Osteoblast (primary cell): ENCODE results near the gene F8. TPM values are rescaled to one million over a fixed set of nuclear protein-coding genes. Genes with fewer than 3 reads are reported as not detected.
"Not testable (repeated sequence)": the region's sequence is repeated elsewhere in the genome, so short reads cannot be mapped to it uniquely, and the experiment has no call there.

Experiments used
- DNase-seq: peaks from one replicate; pipeline ENCODE4 v3.0.0; 2011; ENCODE audit warnings: low spot score, mixed read lengths; ENCODE audit not compliant: insufficient read length; ENCODE audit errors: missing footprints
- H2AFZ ChIP-seq: 2 replicates; pipeline ENCODE4 v1.6.0; 2011; ENCODE audit warnings: mild to moderate bottlenecking, low read length
- H3K27ac ChIP-seq: 2 replicates; pipeline ENCODE4 v1.5.1; 2011; ENCODE audit warnings: mild to moderate bottlenecking, low read depth, low read length, moderate library complexity
- H3K27me3 ChIP-seq: 2 replicates; pipeline ENCODE4 v1.6.0; 2012; ENCODE audit warnings: mild to moderate bottlenecking, control low read depth, inconsistent platforms, low read length, moderate library complexity; ENCODE audit not compliant: insufficient read depth
- H3K36me3 ChIP-seq: 2 replicates; pipeline ENCODE4 v1.5.1; 2011; ENCODE audit warnings: mild to moderate bottlenecking, low read length, control low read depth, moderate library complexity; ENCODE audit not compliant: insufficient read depth
- H3K4me1 ChIP-seq: 2 replicates; pipeline ENCODE4 v1.5.1; 2011; ENCODE audit warnings: mild to moderate bottlenecking, low read length, control low read depth, moderate library complexity; ENCODE audit not compliant: insufficient read depth
- H3K4me2 ChIP-seq: 2 replicates; pipeline ENCODE4 v1.6.0; 2011; ENCODE audit warnings: mild to moderate bottlenecking, low read length; ENCODE audit not compliant: insufficient read depth
- H3K4me3 ChIP-seq: fragments of 200-600 bp; sonication (generic); 3 replicates; pipeline ENCODE4 v1.5.1; 2012; ENCODE audit warnings: mild to moderate bottlenecking, low read length, inconsistent platforms; ENCODE audit not compliant: insufficient read depth
- H3K79me2 ChIP-seq: 2 replicates; pipeline ENCODE4 v1.6.0; 2012; ENCODE audit warnings: mild to moderate bottlenecking, low read length, control low read depth, inconsistent platforms; ENCODE audit not compliant: insufficient read depth
- H3K9me3 ChIP-seq: 2 replicates; pipeline ENCODE4 v1.5.1; 2011; ENCODE audit warnings: low read depth, low read length, control low read depth
- H4K20me1 ChIP-seq: 2 replicates; pipeline ENCODE4 v1.6.0; 2012; ENCODE audit warnings: mild to moderate bottlenecking, low read length, control low read depth; ENCODE audit not compliant: insufficient read depth
- total RNA-seq: library from RNA; depleted of rRNA; stranded (reverse); fragments of >200 nt; gene quantifications from 2 replicates; pipeline ENCODE4 v1.2.3, GENCODE V29; 2012
- TF ChIP-seq, protein P1 (sequence below): IDR thresholded peaks from 2 replicates; pipeline ENCODE4 v1.5.1; 2011; ENCODE audit warnings: mild to moderate bottlenecking, low read depth, low read length, moderate library complexity; ENCODE audit errors: extremely low read depth

Gene F8
- total RNA-seq, 1 donor: 10.9 TPM

- no peaks in the 10 kb centered on the region for H4K20me1 ChIP-seq
- TF ChIP-seq, protein P1, sequence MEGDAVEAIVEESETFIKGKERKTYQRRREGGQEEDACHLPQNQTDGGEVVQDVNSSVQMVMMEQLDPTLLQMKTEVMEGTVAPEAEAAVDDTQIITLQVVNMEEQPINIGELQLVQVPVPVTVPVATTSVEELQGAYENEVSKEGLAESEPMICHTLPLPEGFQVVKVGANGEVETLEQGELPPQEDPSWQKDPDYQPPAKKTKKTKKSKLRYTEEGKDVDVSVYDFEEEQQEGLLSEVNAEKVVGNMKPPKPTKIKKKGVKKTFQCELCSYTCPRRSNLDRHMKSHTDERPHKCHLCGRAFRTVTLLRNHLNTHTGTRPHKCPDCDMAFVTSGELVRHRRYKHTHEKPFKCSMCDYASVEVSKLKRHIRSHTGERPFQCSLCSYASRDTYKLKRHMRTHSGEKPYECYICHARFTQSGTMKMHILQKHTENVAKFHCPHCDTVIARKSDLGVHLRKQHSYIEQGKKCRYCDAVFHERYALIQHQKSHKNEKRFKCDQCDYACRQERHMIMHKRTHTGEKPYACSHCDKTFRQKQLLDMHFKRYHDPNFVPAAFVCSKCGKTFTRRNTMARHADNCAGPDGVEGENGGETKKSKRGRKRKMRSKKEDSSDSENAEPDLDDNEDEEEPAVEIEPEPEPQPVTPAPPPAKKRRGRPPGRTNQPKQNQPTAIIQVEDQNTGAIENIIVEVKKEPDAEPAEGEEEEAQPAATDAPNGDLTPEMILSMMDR: no peak
- H3K4me1 ChIP-seq: no peaks in the 10 kb centered on the region
- H3K27me3 ChIP-seq: no peaks in the 10 kb centered on the region
- no peak overlapping the region for H3K4me3 ChIP-seq
- no peaks in the 10 kb centered on the region for H3K36me3 ChIP-seq
- H3K27ac ChIP-seq: no peak overlapping the region
- H3K79me2 ChIP-seq: no peaks in the 10 kb centered on the region
- H3K4me2 ChIP-seq: no peak overlapping the region
- H3K9me3 ChIP-seq: no peaks in the 10 kb centered on the region
- H2AFZ ChIP-seq: no peak overlapping the region
- DNase-seq: no peak
These were observed 192.5 kb downstream of the F8 start for GRCh38 chrX:154829926-154830442.

- H2AFZ ChIP-seq: no peak overlapping the region
- no peaks in the 10 kb centered on the region for H3K79me2 ChIP-seq
- no peak for DNase-seq
- H3K4me2 ChIP-seq: no peak overlapping the region
- H3K9me3 ChIP-seq: no peaks in the 10 kb centered on the region
- TF ChIP-seq, protein P1: no peak
- H4K20me1 ChIP-seq: no peaks in the 10 kb centered on the region
- H3K4me3 ChIP-seq: no peak overlapping the region
- no peaks in the 10 kb centered on the region for H3K36me3 ChIP-seq
- no peaks in the 10 kb centered on the region for H3K4me1 ChIP-seq
- no peak overlapping the region for H3K27ac ChIP-seq
- H3K27me3 ChIP-seq: no peaks in the 10 kb centered on the region
These were observed 193.4 kb downstream of the F8 start for GRCh38 chrX:154829134-154829533.

- Histone ChIP-seq H2AFZ (no peak overlapping the region), H3K4me1 (no peaks in the 10 kb centered on the region), H3K9me3 (no peaks in the 10 kb centered on the region), H3K27ac (no peak overlapping the region), H3K36me3 (no peaks in the 10 kb centered on the region), H3K4me2 (no peak overlapping the region), H3K27me3 (no peaks in the 10 kb centered on the region), H4K20me1 (no peaks in the 10 kb centered on the region), H3K79me2 (no peaks in the 10 kb centered on the region), H3K4me3 (no peak overlapping the region)
- no peak for DNase-seq
- TF ChIP-seq, protein P1: no peak
These were observed 194.5 kb downstream of the F8 start for GRCh38 chrX:154828016-154828408.

DNA sequence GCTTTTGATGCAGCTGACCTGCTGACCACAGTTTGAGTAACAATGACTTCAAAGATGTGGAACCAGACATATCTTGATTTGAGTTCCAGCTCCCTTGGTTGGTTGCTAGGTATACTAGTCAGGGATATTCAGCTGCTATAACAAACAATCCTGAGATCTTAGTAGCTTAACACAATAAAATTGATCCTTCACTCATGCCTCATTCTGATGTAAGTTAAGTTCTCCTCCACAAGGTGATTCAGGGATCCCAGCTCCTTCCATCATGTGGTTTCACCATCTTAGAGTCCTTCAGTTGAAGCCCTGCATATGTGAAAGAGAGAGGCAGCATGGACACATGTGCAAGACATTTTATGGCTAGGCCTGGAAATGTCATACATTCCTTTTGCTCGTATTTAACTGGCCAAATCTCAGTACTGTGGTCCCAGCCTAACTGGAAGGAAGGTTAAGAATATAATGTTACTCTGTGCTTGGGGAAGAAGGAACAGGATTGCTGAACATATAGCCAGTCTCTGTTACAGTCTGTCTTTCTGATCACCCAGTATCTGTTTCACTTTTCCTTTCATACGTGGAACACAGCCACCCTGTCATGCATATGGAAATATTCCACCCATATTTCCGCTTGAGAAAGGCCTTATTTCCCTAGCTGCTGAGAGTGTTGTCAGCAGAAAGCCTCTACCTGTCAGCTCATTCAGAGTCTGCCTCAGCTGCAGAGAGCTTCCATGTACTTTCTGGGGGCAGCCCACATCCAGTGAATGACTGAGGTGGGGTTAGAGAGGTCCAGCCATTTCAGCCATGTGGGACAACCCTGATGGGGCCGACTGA lies 195.1 kb downstream of the F8 start:
- Histone ChIP-seq H3K4me2 (no peak overlapping the region), H3K36me3 (no peaks in the 10 kb centered on the region), H3K27me3 (no peaks in the 10 kb centered on the region), H3K9me3 (no peaks in the 10 kb centered on the region), H3K4me1 (no peaks in the 10 kb centered on the region), H3K27ac (no peak overlapping the region), H2AFZ (no peak overlapping the region), H3K79me2 (no peaks in the 10 kb centered on the region), H3K4me3 (no peak overlapping the region), H4K20me1 (no peaks in the 10 kb centered on the region)
- DNase-seq: no peak
- TF ChIP-seq, protein P1: no peak

GRCh38 chrX:154825586-154825985 lies 196.9 kb downstream of the F8 start:
- not testable (repeated sequence) for H3K79me2 ChIP-seq, H3K4me1 ChIP-seq, DNase-seq, H3K9me3 ChIP-seq, H3K4me3 ChIP-seq, H2AFZ ChIP-seq, H3K36me3 ChIP-seq, H3K27ac ChIP-seq, H3K27me3 ChIP-seq, H4K20me1 ChIP-seq, H3K4me2 ChIP-seq
